Measurements from ENCODE around the gene USH2A.

DNA sequence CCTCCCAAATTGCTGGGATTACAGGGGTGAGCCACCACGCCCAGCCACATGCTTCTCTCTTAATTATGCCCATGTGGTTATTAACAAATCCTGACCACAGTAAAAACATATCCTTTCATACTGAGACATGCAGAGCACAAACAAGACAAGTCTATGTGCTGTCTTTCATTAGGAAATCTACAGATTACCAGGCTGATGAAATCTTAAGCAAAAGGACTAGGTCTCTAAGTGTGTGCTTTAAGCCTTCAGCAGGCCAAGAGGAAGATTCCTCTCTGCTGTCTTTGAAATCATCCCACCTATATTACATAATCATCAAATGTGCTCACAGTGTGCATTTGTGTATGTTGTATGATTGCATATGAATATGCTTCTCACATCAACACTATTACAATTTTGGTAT lies 436.8 kb downstream of the USH2A start:
- TF ChIP-seq, protein P1, sequence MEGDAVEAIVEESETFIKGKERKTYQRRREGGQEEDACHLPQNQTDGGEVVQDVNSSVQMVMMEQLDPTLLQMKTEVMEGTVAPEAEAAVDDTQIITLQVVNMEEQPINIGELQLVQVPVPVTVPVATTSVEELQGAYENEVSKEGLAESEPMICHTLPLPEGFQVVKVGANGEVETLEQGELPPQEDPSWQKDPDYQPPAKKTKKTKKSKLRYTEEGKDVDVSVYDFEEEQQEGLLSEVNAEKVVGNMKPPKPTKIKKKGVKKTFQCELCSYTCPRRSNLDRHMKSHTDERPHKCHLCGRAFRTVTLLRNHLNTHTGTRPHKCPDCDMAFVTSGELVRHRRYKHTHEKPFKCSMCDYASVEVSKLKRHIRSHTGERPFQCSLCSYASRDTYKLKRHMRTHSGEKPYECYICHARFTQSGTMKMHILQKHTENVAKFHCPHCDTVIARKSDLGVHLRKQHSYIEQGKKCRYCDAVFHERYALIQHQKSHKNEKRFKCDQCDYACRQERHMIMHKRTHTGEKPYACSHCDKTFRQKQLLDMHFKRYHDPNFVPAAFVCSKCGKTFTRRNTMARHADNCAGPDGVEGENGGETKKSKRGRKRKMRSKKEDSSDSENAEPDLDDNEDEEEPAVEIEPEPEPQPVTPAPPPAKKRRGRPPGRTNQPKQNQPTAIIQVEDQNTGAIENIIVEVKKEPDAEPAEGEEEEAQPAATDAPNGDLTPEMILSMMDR (IDR thresholded peaks at IDR 0.05): no peak
- no peak for TF ChIP-seq POLR2A (IDR thresholded peaks at IDR 0.05)
- TF ChIP-seq EP300 (IDR thresholded peaks at IDR 0.05): no peak
